Liver (tissue), 9 donors: ENCODE measurements around the gene MAOA. TPM values are rescaled to one million over a fixed set of nuclear protein-coding genes. Genes with fewer than 3 reads are reported as not detected.

Source experiments
- DNase-seq: peaks from one replicate; pipeline ENCODE4 v3.0.0-alpha.2; 2017; ENCODE audit warnings: low spot score
- H3K27ac ChIP-seq, 2 donors: one replicate each; pipeline ENCODE4 v1.7.0; 2013; ENCODE audit warnings: inconsistent platforms in 2 of 2, low read length in 2 of 2, control low read depth in 1 of 2, low read depth in 1 of 2, mild to moderate bottlenecking in 1 of 2
- H3K27me3 ChIP-seq, 4 donors: one replicate each; pipeline versions ENCODE4 v1.6.1 to v1.7.0; 2013; ENCODE audit warnings: low read length in 3 of 4, inconsistent platforms in 1 of 4, mild to moderate bottlenecking in 1 of 4, moderate library complexity in 1 of 4; ENCODE audit not compliant: control insufficient read depth in 4 of 4, insufficient read depth in 4 of 4
- H3K36me3 ChIP-seq, 4 donors: one replicate each; pipeline versions ENCODE4 v1.6.1 to v1.7.0; 2013; ENCODE audit warnings: low read length in 3 of 4, mild to moderate bottlenecking in 3 of 4, low read depth in 1 of 4, moderate library complexity in 1 of 4; ENCODE audit not compliant: control insufficient read depth in 4 of 4, insufficient read depth in 3 of 4
- H3K4me1 ChIP-seq, 4 donors: one replicate each; pipeline versions ENCODE4 v1.6.1 to v1.7.0; 2013; ENCODE audit warnings: low read length in 3 of 4, mild to moderate bottlenecking in 3 of 4, moderate library complexity in 1 of 4; ENCODE audit not compliant: control insufficient read depth in 4 of 4, insufficient read depth in 4 of 4
- H3K4me3 ChIP-seq, 3 donors: one replicate each; pipeline versions ENCODE4 v1.6.1 to v1.7.0; 2013; ENCODE audit warnings: low read length in 3 of 3, control low read depth in 1 of 3, low read depth in 1 of 3, mild to moderate bottlenecking in 1 of 3
- H3K9ac ChIP-seq, 2 donors: one replicate each; pipeline ENCODE4 v1.7.0; 2013; ENCODE audit warnings: low read length in 2 of 2, mild to moderate bottlenecking in 2 of 2, moderate library complexity in 2 of 2, control low read depth in 1 of 2, low read depth in 1 of 2
- H3K9me3 ChIP-seq, 4 donors: one replicate each; pipeline versions ENCODE4 v1.6.1 to v1.7.0; 2013; ENCODE audit warnings: low read length in 3 of 4; ENCODE audit not compliant: control insufficient read depth in 4 of 4
- EGR1 ChIP-seq, 2 donors: IDR thresholded peaks; 2 replicates each; pipeline ENCODE4 v1.6.1; 2016 to 2018; ENCODE audit warnings: antibody characterized with exemption in 2 of 2, low read depth in 2 of 2
- HNF4A ChIP-seq, 2 donors: conservative IDR thresholded peaks; 2 replicates each; pipeline ENCODE4 v1.6.1; 2016; ENCODE audit warnings: antibody characterized with exemption in 2 of 2, mild to moderate bottlenecking in 2 of 2
- NR2F2 ChIP-seq: IDR thresholded peaks from 2 replicates; pipeline ENCODE4 v1.6.1; 2016; ENCODE audit warnings: antibody characterized with exemption
- SP1 ChIP-seq: IDR thresholded peaks from 2 replicates; pipeline ENCODE4 v1.6.1; 2018; ENCODE audit warnings: antibody characterized with exemption, mild to moderate bottlenecking
- YY1 ChIP-seq: IDR thresholded peaks from 2 replicates; pipeline ENCODE4 v1.6.1; 2016; ENCODE audit warnings: antibody characterized with exemption, mild to moderate bottlenecking
- WGBS: extraction: QIAGEN DNeasy Blood & Tissue Kit; methylation state at CpG from one replicate; pipeline ENCODE4 v1.1.7; 2013; 5-methylcytosine and 5-hydroxymethylcytosine counted together
- polyA plus RNA-seq, 2 donors: library from polyadenylated mRNA; stranded (reverse) in 1 of 2; unstranded in 1 of 2; fragments of 200-250 nt in 1 of 2; fragments of >200 nt in 1 of 2; fragmentation: Nextera tagmentation in 1 of 2; extraction: Ambion mirVana in 1 of 2; gene quantifications; one replicate each; pipeline versions ENCODE4 v1.2.1 to v1.2.3, GENCODE V29; 2013 to 2015
- total RNA-seq, 2 donors: library from RNA; depleted of rRNA; stranded (reverse); fragments of >200 nt; gene quantifications; one replicate each; pipeline ENCODE4 v1.2.3, GENCODE V29; 2014
- TF ChIP-seq, protein P1 (sequence below): IDR thresholded peaks from 2 replicates; pipeline ENCODE4 v1.6.1; 2016; ENCODE audit warnings: antibody characterized with exemption
- TF ChIP-seq, protein P2 (sequence below): fragments of 150-350 bp; IDR thresholded peaks from 2 replicates; pipeline ENCODE4 v1.5.1; 2017; ENCODE audit warnings: improper control_type of control experiment, low read depth, low read length; ENCODE audit not compliant: missing input control
- TF ChIP-seq, protein P3 (sequence below): IDR thresholded peaks from 2 replicates; pipeline ENCODE4 v1.6.1; 2016; ENCODE audit warnings: antibody characterized with exemption
- donor health status: healthy.
- donor health status: healthy.
- donor health status: healthy.
- donor health status: healthy.
- donor health status: healthy.

The MAOA gene
- total and polyA plus RNA-seq, 4 donors = 41.0 to 94.2 (median 75.3) TPM

DNA sequence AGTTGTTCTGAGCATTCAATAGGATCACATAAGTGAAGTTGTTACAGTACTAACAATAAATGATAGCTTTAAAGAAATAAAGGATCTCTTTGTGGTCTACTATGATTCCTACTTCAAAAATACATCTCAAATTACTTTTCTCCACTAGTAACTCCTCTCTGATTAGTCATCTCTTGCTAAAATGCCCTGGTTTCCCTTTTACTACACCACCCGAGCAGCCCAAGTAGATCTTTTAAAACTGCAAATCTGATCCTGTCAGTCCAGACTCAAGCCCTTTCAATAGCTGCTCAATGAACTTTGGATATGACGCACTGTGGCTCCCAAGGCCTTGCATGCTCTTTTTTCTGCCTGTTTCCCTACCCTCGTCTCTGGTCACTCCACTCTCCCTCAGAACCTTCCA is 97.5 kb downstream of the MAOA start:
- no peaks in the 10 kb centered on the region for H3K36me3 ChIP-seq
- no peak for DNase-seq
- no peaks in the 10 kb centered on the region for H3K9me3 ChIP-seq
- no peak overlapping the region for H3K4me3 ChIP-seq
- no peak overlapping the region for H3K9ac ChIP-seq
- no peaks in the 10 kb centered on the region for H3K27me3 ChIP-seq
- WGBS = 91% methylated on average over 3 of the region's 3 CpGs
- TF ChIP-seq NR2F2 = no peak
- no peak for TF ChIP-seq HNF4A (conservative IDR thresholded peaks at IDR 0.05)
- TF ChIP-seq, protein P1, sequence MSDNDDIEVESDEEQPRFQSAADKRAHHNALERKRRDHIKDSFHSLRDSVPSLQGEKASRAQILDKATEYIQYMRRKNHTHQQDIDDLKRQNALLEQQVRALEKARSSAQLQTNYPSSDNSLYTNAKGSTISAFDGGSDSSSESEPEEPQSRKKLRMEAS = no peak
- no peak overlapping the region for H3K27ac ChIP-seq
- peaks cover 0 to 4% (median 1%) of the 10 kb centered on the region in 4 donors for H3K4me1 ChIP-seq

DNA sequence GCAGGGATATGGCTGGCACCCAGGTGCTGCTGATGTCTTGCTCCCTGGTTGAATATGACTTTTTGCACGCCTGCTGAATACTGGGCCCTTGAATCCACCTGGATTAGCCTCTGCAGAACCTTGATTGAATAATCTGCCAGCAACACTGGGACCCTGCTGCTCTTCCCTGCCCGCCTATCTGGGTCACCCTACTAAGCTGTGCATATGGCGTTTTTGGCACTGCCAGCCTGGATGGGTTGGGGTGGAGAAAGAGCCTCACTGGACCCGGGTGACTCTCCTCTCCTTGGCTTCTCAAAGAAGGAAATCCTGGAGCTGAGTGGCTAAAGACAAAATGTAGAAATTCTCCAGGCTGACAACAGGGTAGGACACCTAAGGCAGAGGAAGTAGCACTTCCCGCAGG is 100.0 kb downstream of the MAOA start:
- 95% methylated on average over 5 of the region's 5 CpGs for WGBS
- Histone ChIP-seq H3K9ac (no peak overlapping the region), H3K9me3 (no peaks in the 10 kb centered on the region), H3K36me3 (no peaks in the 10 kb centered on the region), H3K27me3 (no peaks in the 10 kb centered on the region), H3K4me3 (no peak overlapping the region), H3K4me1 (no peaks in the 10 kb centered on the region), H3K27ac (no peak overlapping the region)
- no peak for DNase-seq
- TF ChIP-seq EGR1 (IDR thresholded peaks at IDR 0.05; ENCODE audit: low read depth in 2 of 2) (no peak), HNF4A (conservative IDR thresholded peaks at IDR 0.05) (no peak)
- TF ChIP-seq, protein P2, sequence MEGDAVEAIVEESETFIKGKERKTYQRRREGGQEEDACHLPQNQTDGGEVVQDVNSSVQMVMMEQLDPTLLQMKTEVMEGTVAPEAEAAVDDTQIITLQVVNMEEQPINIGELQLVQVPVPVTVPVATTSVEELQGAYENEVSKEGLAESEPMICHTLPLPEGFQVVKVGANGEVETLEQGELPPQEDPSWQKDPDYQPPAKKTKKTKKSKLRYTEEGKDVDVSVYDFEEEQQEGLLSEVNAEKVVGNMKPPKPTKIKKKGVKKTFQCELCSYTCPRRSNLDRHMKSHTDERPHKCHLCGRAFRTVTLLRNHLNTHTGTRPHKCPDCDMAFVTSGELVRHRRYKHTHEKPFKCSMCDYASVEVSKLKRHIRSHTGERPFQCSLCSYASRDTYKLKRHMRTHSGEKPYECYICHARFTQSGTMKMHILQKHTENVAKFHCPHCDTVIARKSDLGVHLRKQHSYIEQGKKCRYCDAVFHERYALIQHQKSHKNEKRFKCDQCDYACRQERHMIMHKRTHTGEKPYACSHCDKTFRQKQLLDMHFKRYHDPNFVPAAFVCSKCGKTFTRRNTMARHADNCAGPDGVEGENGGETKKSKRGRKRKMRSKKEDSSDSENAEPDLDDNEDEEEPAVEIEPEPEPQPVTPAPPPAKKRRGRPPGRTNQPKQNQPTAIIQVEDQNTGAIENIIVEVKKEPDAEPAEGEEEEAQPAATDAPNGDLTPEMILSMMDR = no peak

DNA sequence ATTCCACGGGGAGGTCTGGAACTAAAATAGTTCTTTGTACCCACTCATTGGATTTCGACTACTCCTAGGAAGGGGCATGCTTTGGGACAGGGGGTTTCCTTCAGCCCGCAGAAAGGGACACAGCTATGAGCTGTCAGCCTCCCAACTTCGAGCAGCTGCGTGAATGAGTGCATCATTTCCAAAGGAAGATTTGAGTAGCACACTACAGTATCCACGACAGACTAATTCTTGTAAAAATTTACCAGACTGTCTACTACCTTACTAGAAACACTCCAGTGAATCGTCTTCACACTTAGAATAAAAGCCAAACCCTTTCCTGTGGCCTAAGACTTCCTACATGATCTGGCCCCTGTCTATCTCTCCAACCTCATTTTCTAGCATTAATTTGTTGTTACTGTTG is 101.9 kb downstream of the MAOA start:
- Histone ChIP-seq H3K27me3 (no peaks in the 10 kb centered on the region), H3K4me1 (no peaks in the 10 kb centered on the region), H3K9me3 (no peaks in the 10 kb centered on the region), H3K9ac (no peak overlapping the region), H3K27ac (no peak overlapping the region), H3K4me3 (no peak overlapping the region), H3K36me3 (no peaks in the 10 kb centered on the region)
- DNase-seq = no peak
- WGBS = 89% methylated on average over 7 of the region's 7 CpGs
- TF ChIP-seq HNF4A (conservative IDR thresholded peaks at IDR 0.05) = no peak
- TF ChIP-seq, protein P1 = no peak
- TF ChIP-seq SP1 = no peak
- TF ChIP-seq YY1 = no peak
- TF ChIP-seq, protein P2 = no peak
- TF ChIP-seq, protein P3, sequence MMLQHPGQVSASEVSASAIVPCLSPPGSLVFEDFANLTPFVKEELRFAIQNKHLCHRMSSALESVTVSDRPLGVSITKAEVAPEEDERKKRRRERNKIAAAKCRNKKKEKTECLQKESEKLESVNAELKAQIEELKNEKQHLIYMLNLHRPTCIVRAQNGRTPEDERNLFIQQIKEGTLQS = no peak
